Measurements from ENCODE around the gene TRPV4.

The TRPV4 gene

DNA sequence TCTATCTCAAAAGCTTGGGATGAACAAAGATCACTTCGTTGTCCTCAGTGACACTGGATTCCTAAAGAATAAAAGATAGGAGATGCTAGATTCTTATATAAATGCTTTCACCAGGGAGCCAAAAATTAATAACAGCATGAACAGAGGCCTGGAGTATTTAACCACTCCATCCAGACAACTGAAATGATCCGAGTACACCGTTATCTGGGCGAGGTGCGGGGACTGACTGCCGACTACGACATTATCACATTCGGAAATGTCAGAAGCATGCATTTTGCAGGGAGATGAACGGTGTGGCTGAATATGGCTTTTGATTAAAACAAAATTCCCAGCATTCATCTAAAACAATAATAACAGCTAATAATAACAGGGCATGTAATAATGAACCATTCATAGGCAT lies 56.6 kb downstream of the TRPV4 start:
- no peak for DNase-seq (ENCODE audit: low spot score)

GRCh38 chr12:109775172-109775881 lies 57.9 kb downstream of the TRPV4 start:
- peak; percentile 88 for DNase-seq (ENCODE audit: low spot score)

GRCh38 chr12:109773384-109774011 lies 59.7 kb downstream of the TRPV4 start:
- DNase-seq (ENCODE audit: low spot score) = no peak

- DNase-seq (ENCODE audit: low spot score) = no peak
Measured at GRCh38 chr12:109772622-109773321, 60.4 kb downstream of the TRPV4 start.

GRCh38 chr12:109771746-109772621 lies 61.2 kb downstream of the TRPV4 start:
- no peak for DNase-seq (ENCODE audit: low spot score)

DNA sequence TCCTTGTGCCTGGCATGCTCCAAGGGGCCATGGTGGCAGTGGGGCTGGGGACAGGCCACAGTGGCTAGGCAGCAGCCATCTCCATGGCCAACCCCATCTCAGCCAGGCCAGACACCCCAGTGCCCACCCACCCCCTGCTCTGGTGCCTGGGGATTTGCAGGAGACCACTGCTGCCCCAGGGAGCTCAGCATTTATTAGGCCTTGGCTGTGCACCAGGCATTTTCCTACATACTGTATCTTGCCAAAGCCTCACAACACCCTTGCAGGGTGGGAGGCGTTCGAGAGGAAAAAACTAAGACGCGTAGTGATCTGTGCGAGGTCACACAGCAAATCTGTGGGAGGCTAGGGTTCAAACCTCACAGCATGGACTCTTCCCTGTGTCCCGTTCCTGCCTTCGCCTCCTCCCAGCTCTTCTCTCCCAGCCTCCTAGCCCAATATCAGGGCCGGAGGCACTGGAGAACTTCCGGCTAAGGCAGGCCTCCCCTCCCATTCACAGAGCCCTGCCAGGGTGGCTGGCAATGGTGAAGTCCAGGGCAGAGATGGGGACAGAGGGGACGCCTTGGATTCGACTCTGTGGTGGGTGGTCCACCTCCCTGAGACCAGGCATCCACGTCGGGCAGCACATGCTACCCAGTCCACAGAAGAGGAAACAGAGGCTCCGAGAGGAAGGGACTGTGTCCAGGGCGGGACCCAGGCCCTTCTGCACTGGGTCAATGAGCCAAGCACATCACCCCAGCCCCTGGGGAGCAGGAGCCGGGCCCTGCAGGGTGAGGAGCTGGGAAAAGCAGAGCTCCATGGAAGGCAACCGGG lies 62.1 kb downstream of the TRPV4 start:
- DNase-seq (ENCODE audit: low spot score) = no peak

DNA sequence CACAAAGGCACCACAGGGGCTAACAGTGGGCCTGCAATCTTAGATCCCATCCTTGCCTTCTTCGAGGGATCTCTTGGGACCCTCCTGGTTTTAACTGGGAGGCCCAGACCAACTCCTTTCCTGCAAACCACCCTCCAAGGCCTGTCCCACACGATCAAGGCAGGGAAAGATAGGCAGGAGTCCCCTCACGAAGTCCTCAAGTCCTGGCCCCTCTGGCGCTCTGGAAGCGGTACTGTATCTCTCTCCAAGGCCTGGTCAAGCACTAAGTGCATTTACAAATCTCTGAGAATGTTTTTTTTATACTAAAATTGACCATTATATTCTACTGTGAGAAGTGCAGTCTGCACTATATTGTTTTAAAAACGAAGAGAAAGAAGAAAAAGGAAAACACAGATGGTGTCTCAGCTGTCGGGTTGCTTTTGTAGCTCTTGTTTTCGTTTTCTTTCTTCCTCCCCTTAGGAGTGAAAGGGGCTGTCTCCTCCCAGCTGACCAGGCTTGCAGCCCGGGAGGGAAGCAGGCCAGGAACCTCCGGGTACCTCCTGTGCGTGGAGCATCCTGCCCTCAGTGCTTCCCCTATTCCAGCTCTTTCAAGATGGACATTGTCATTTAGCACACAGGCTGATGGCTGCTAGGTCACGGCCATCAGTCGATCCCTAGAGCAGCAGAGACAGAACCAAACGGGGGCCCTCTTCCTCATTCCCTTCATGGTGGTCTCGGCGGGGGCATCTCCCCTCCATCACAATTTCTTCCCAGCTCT lies 62.9 kb downstream of the TRPV4 start:
- no peak for DNase-seq (ENCODE audit: low spot score)

- DNase-seq (ENCODE audit: low spot score) = no peak
Measured at GRCh38 chr12:109768901-109769670, 64.1 kb downstream of the TRPV4 start.

DNA sequence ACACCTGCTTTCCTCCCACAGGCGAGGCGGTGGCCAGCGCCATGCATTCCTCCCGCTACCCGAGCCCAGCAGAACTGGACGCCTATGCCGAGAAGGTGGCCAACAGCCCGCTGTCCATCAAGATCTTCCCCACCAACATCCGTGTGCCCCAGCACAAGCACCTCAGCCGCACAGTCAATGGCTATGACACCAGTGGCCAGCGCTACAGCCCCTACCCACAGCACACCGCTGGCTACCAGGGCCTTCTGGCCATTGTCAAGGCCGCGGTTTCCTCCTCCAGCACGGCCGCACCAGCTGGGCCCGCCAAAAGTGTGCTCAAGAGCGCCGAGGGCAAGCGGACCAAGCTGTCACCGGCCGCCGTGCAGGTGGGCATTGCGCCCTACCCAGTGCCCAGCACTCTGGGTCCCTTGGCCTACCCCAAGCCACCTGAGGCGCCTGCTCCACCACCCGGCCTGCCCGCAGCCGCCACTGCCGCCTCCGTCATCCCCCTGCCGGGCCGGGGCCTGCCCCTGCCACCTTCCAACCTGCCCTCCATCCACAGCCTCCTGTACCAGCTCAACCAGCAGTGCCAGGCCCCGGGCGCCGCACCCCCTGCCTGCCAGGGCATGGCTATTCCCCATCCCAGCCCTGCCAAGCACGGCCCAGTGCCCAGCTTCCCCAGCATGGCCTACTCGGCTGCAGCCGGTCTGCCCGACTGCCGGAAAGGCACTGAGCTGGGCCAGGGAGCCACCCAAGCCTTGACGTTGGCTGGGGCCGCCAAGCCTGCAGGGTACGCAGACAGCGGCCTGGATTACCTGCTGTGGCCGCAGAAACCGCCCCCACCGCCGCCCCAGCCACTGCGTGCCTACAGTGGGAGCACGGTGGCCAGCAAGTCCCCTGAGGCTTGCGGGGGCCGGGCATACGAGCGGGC lies 65.0 kb downstream of the TRPV4 start:
- DNase-seq (ENCODE audit: low spot score) = no peak

DNA sequence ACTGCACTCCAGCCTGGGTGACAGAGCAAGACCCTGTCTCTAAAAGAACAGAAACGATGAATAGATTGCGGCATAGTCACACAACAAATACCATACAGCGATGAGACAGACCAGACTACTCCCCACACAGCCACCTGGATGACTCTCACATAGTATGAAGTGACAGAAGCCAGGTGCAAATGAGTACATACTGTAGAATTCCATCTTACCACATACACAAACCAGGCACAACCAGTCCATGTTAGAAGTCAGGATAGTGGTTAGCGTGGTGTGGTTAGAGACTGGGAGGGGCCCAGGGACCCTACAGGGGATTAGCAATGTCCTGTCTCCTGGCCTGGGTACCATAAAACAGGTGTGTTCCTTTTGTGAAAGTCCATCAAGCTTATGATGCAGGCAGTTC lies 65.7 kb downstream of the TRPV4 start:
- no peak for DNase-seq (ENCODE audit: low spot score)

DNA sequence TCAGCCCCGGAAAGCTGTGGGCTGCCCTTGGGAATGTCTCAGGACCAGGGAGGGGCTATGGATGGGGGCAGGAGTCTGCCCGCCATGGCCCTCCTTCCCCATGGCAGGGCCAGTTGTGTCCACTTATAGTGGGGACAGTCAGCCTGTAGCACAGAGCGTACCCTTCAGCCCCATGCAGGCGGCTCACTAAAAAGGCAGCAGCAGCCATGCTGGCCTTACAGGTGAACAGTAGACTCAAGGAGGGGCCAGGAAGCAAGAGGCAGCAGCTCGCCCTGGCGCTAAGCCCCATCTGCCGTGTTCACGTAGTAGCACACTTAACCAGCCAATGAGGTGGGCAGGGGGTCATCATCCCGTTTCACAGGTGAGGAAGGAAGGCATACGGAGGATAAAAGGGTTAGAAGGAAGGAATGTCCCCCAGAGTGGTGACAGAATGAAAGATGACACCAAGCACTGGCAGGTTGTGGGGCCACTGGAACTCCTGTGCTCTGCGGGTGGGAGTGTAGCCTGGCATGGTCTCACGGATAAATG lies 66.9 kb downstream of the TRPV4 start:
- no peak for DNase-seq (ENCODE audit: low spot score)

- no peak for DNase-seq (ENCODE audit: low spot score)
Measured at GRCh38 chr12:109765446-109765810, 67.8 kb downstream of the TRPV4 start.

- no peak for DNase-seq (ENCODE audit: low spot score)
Measured at GRCh38 chr12:109764776-109765445, 68.3 kb downstream of the TRPV4 start.

- no peak for DNase-seq (ENCODE audit: low spot score)
Measured at GRCh38 chr12:109764123-109764522, 69.1 kb downstream of the TRPV4 start.

DNA sequence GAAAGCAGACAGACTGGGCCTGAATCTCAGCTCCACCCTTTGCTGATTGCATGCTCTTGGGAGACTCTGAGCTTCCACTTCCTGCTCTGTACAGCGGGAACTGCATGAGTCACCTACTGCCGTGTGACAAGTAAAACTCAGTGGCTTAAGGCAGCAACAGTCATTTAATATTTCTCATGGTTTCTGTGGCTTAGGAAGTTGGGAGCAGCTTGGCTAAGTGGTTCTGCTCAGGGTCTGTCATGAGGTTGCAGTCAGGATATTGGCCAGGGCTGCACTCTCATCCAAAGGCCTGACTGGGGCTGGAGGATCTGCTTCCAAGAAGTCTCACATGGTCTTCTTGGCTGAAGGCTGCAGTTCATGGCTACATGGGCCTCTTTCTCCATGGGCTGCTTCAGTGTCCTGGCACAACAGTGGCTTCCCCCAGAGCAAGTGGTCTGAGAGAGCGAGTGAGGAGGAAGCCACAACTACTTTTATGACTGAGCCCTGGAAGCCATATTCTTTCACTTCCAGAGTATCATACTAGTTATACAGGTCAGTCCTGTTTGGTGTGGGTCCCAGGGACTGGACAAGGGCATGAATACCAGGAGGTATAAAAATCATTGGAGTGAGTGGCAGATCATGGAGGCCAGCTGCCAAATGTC lies 69.9 kb downstream of the TRPV4 start:
- peak; percentile 57 for DNase-seq (ENCODE audit: low spot score)

GRCh38 chr12:109762673-109763191 lies 70.5 kb downstream of the TRPV4 start:
- DNase-seq (ENCODE audit: low spot score) = no peak

DNA sequence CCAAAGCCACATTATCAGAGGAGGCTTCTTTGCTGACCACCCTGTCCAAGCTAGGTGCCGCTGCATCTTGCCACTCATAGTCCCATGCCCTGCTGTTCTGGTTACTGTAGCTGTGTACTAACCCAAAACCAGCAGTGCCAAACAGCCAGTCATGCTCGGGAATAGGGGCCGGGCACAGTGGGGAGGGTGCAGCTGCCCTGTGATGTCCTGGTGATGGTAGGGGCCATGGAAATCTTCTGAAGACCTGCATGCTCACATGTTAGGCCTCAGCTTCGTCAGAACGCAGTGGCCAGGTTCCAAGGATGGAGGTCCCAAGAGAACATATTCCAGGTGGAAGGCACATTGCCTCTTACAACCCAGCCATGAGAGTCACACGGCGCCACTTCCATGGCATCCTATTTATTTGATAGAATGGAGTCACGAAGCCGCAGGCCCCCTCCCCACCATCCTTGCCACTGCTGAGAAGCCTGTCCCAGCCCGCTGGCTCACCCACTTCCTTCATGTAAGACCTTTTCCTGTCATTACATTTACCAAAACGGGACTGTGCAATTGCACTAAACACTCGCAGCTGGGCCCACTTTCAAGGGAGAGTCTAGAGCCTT lies 71.0 kb downstream of the TRPV4 start:
- DNase-seq (ENCODE audit: low spot score) = no peak
